Fibroblast of peridontal ligament (primary cell): ENCODE results near the gene ZNF462.

Experiments
- DNase-seq: peaks from one replicate; pipeline ENCODE4 v3.0.0-alpha.2; 2010; ENCODE audit errors: extremely low read depth

Gene ZNF462

GRCh38 chr9:106864373-106865143 is 1.6 kb downstream of the ZNF462 start:
- DNase-seq, result peak; percentile 63

DNA sequence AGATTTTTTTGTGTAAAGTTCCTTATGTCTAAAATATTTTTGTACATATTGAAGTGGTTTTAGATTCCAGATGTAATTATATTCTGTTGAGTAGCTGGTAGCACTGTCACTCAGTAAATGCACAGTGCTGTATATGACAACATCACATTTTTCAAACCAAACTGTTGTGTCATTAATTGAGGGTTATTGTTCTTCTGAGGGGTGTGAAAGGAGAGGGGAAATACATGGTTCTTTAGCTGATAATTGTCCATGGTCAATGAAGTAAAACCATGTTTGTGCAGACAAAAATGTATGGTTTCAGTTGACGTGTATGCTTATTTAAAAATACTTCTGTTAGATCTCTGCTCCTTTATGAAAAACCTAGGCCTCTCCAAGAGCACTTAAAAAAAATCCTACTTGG is 3.3 kb downstream of the ZNF462 start:
- DNase-seq, result no peak

GRCh38 chr9:106867286-106867685 is 4.3 kb downstream of the ZNF462 start:
- DNase-seq, result no peak

- peak; percentile 32 for DNase-seq
Observed at GRCh38 chr9:106868087-106868486, 5.1 kb downstream of the ZNF462 start.

- no peak for DNase-seq
Observed at GRCh38 chr9:106868565-106868964, 5.6 kb downstream of the ZNF462 start.

- peak; percentile 89 for DNase-seq
Observed at GRCh38 chr9:106869028-106869427, 6.1 kb downstream of the ZNF462 start.

DNA sequence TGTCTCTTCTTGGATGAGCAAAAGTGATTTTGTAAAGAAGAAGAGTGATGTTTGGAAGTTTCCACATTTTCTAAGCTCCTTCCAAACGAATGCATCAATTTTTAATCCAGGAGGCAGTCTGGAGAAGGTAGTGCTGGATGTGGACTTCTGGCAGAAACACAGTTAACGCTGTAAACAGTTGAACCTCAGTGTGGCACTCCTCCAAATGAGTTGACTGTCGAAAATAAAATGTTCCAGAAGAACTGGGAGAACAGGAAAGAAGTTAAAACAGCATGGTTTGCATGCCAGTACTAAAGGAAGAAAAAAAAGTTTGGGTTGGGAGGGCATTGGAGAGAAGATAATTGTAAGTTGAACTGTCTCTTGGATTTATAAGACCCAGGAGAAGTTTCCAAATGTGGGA is 6.5 kb downstream of the ZNF462 start:
- peak; percentile 43 for DNase-seq

GRCh38 chr9:106872641-106873040 is 9.7 kb downstream of the ZNF462 start:
- DNase-seq, result no peak

DNA sequence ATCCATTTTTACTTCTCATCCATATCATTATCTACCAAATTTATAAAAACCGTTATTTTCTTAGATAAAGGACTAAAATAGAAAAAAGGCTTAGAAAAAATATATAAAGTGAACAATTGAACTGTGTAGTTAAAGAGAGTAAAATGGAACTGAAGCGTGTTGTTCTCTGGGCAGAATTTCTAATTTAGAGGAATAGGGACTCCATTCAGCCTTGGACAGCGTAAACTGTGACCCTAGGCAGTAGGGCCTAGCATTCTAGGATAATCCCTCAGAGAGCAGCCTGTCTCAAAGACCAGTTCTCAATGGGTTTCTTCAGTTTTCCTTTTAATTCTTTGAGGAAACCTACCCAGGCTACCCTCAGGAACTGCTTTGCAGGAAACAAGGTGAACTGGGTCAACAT is 11.1 kb downstream of the ZNF462 start:
- DNase-seq, result no peak

DNA sequence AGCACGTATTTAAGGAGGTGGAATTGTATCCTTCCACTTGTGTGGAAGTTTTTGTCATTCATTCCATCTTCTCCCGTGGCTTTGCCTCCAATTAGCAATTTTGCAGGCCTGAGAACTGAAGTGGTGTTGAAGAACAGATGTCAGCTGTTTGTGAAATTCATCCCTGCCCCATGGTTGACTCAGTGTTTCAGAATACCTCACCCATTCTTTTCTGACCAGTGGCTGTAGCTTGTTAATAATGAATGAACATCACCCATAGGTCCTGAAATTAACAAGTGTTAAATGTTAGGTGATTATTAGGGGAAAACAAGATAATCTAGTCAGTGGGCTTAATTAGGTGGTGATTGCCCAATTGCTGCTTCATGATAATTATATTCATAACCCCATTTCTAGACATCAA is 11.7 kb downstream of the ZNF462 start:
- peak; percentile 33 for DNase-seq

- DNase-seq, result no peak
Observed at GRCh38 chr9:106875529-106875928, 12.6 kb downstream of the ZNF462 start.

DNA sequence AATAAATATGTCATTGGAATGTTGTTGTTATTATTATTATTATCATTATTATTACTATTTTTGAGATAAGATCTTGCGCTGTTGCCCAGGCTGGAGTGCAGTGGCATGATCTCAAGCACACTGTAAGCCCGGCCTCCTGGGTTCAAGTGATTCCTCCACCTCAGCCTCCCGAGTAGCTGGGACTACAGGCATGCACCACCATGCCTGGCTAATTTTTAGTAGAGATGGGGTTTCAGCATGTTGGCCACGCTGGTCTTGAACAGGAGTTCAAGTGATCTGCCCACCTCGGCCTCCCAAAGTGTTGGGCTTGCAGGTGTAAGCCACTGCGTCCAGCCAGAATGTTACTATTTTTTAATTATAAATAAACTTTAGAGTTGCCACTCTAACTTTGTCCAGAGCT is 14.4 kb downstream of the ZNF462 start:
- no peak for DNase-seq

DNA sequence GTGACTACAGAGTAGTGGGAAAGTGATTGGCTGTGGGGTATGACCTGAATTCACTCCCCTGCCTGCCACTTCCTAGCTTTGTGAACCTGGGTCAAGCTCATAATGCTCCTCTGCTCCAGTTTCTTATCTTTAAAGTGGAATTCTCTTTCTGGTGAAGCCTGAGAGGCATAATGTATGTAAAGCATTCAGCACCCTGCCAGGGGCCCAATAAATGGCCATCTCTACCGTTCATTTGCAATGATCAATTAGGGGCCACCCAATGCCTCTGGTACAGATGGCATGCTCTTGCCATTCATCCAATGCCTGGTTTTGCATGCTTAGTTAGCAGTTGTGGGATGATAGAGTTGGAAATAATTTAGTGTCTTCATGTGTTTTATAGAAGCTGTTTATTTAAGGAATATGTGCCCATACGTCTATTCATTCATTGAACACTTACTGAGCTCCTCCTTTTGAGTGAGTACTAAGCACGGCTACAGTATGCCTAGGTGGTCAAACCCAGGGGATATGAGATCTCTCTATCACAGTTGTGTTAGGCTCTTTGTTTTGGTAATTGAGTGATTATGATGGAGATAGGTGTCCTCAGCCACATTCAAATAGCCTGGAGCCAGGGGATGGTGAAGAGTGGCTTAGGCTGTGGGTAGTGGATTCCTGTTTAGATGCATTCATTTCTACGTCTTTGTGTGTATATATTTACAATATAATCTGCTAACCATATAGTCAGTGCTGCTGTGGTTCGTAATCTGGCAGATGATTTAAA is 15.3 kb downstream of the ZNF462 start:
- no peak for DNase-seq

GRCh38 chr9:106878934-106879333 is 16.0 kb downstream of the ZNF462 start:
- DNase-seq, result peak; percentile 94

- DNase-seq, result no peak
Observed at GRCh38 chr9:106879439-106879882, 16.5 kb downstream of the ZNF462 start.

DNA sequence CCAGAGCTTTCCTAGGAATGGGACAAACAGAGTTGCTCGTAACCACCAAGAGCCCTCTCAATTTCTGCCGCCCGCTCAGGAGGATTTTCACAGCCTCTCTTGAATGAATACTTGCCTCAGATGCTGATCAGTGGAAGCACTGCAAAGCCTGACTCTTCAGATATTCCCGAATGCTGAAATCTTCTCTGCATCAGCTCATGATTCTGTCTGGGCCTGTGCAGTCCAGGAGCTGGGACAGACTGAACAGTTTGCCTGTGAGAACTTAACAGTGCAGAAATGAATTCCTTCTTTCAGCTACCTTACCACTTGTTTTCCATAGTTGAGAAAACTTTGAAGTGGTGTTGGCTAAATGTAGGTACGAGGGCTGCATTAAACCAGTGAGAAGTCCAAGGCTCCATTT is 17.1 kb downstream of the ZNF462 start:
- no peak for DNase-seq

GRCh38 chr9:106880863-106881262 is 17.9 kb downstream of the ZNF462 start:
- DNase-seq, result peak; percentile 41

GRCh38 chr9:106883030-106883429 is 20.1 kb downstream of the ZNF462 start:
- DNase-seq, result no peak

DNA sequence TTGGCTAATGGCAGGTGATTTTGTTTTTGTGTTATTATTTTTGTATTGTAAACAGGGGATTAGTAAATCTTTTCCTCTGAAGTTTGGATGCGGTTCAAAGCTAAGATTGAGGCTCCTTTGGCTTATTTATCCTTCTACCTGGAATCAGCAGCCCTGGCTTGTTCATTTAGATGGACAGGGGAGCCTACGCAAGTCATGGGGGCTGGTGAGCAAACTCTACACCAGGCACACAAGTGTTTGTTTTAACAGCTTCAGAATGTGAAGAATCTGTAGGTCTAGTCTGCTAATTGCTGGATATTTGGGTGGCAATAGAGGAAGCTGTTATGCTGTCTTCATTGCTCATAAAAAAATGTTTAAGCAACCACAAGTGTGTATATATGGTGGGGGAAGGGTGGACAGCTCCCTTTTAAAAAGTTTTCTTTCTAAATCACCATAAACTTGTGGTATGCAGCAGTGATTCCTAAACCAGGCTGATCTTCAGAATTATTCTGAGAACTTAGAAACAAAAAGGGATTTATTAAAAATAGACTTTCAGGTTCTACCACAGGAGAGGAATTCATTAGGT is 20.7 kb downstream of the ZNF462 start:
- peak; percentile 31 for DNase-seq

GRCh38 chr9:106885451-106885850 is 22.5 kb downstream of the ZNF462 start:
- peak; percentile 83 for DNase-seq

- peak; percentile 49 for DNase-seq
Observed at GRCh38 chr9:106886111-106887046, 23.4 kb downstream of the ZNF462 start.

GRCh38 chr9:106887066-106887465 is 24.1 kb downstream of the ZNF462 start:
- no peak for DNase-seq
